ENCODE data around the gene GRAMD1B.

Gene GRAMD1B

DNA sequence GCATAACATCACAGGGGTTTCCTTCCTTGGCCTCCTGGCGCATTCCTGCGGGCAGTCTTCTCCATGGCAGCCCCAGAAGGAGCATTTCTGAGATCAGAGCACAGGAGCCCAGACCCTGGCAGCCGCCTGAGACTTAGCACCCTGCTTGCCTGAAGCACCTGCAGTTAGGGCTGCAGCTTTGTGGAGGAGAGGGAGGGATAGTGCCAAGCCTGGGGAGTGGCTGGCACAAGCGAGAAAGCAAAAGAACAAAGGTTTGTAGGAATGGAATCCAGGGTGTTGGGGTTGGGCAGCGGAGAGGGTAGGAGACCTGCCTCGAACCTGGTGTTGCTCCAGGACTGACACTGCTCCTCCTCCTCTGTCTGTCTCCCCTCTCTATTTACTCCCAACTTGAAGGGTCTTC is 157.5 kb downstream of the GRAMD1B start:
- no peak for DNase-seq (ENCODE audit: low read depth, low spot score)

DNA sequence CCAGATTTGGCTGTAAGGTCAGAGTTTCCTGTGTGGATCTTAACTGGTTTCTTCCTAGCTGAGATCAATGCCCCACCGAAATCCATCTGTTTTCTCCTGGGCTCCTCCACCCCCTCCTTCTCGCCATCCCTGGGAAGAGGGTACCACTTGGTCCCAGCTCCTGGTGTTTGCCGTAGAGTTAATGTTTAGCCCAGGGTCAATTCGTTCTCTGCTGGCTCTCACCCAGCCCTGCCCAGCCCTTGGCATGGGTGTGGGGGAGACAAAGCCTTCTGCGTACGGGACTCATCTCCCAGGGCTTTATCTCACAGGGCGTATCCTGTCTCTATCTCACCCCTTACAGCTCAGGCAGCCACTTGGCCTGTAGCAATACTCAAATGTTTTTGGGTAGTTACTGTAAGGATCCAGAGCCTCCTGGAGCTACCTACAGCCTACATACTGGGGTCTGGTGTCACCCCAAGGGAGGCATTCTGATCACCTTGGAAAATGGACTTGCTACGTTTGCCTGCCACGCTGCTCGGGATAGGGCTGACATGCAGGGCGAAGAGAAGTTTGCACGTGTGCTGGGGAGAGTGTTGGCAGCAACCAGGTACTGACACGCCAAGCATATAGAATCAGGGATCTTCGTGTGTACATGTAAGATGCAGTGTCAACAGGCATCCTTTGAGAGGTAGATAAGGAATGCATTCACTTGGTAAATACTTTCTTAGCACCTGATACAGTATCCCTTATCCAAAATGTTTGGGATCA is 158.2 kb downstream of the GRAMD1B start:
- DNase-seq (ENCODE audit: low read depth, low spot score), result no peak

- no peak for DNase-seq (ENCODE audit: low read depth, low spot score)
Measured at GRCh38 chr11:123588864-123589262, 158.8 kb downstream of the GRAMD1B start.

- DNase-seq (ENCODE audit: low read depth, low spot score), result no peak
Measured at GRCh38 chr11:123590296-123590912, 160.3 kb downstream of the GRAMD1B start.

DNA sequence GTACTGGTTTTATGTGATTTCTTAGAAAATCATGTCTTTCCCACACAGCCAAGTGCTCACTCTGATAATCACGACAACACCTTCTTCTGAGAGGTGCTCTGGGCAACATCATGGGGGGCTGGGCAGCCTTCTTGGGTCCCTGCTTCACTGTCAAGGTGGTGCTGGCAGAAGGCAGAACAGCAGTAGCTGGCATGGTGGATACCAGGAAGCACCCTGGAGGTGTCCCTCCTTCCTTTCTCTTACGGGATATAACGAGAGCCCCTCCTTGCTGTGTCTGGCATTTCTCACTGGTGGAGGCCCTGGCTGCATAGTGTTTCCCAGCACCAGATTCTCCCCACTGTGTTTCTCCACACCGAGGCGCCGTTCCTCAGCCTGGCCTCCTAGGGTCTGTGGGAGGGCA is 163.5 kb downstream of the GRAMD1B start:
- DNase-seq (ENCODE audit: low read depth, low spot score), result no peak

DNA sequence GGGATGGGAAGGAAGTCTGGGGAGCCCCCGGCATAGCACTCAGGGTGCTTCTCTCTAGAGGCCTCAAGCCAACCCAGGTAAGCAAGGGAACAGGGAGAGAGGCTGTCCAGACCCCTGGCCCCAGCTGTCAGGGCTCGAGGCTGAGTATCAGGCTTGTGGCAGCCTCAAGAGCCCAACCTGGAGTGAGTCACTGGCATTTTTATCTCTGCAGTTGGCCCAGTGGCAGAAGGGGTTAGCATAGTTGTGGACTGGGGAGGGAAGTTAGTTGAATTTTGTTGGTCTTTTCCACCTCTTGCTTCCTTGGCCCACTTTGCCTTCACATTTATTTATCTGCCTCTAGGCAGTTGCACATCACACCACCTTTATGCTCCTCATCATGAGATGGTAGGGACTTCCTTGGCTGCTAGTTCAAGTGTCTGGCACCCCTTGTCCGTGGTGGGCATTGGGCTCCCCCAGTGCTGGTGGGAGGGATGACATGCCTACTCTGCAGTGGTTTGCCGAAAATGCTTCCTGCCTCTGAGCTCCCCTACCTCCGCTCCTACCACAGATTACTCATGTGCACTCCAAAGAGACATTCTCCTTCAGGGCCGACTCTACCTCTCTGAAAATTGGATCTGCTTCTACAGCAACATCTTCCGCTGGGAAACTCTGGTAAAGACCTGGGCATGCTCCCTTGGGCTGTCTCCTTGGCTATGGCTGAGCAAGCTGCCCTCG is 164.3 kb downstream of the GRAMD1B start:
- DNase-seq (ENCODE audit: low read depth, low spot score), result no peak

DNA sequence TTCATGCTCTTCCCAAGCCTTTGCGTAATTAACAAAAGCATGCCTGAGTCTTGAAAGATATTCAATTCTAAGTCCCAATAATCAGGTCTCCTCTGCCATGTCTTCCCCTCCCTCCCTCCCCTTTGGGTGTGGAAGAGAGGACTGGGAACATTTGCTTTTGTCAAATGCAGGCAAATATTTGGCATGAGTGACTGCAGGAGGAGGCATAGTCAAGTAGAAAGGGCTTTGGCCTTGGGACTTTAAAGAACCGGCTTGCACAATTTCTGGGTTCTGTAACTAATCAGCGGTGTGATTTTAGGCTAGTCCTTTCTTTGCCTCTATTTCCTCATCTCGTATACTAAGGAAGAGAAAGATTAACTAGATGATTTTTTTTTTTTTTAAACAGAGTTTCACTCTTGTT is 164.9 kb downstream of the GRAMD1B start:
- no peak for DNase-seq (ENCODE audit: low read depth, low spot score)

DNA sequence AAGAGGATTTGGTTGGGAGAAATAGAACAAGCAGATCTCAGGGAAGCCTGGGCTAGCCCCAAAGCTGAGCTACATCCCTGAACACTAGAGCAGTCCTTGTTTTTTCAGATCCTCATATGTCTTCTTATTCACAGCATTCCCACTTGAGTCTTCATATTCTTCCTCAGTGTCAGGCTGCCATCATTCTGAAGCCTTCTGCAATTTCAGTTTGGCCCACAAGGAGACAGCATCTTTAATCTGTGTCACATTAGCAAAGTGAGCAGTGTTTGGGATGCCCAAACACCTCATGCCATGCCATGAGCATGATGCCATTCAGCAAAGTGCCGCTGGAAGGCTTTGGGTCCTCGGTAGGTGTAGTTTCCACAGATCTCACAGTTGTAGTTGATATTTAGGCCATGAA is 167.8 kb downstream of the GRAMD1B start:
- no peak for DNase-seq (ENCODE audit: low read depth, low spot score)

DNA sequence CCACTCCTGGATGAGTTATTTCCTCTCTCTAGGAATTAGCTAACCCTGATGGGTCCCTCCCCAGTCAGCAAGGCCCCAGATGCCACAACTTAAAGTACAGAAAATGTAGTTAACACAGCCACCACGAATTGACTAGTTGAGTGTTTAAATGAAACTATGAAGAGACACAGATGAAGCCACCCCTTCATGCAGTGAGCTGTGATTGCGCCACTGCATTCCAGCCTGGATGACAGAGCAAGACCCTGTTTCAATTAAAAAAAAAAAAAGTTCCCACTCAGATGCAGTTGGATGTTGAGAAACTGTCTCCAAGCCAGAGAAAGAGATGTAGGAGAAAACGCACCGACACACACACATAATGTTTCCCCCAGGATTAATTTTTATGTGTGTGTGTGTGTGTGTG is 171.1 kb downstream of the GRAMD1B start:
- no peak for DNase-seq (ENCODE audit: low read depth, low spot score)

- no peak for DNase-seq (ENCODE audit: low read depth, low spot score)
Measured at GRCh38 chr11:123601743-123602142, 171.7 kb downstream of the GRAMD1B start.

- DNase-seq (ENCODE audit: low read depth, low spot score), result no peak
Measured at GRCh38 chr11:123603666-123604065, 173.6 kb downstream of the GRAMD1B start.

- no peak for DNase-seq (ENCODE audit: low read depth, low spot score)
Measured at GRCh38 chr11:123607781-123608180, 177.7 kb downstream of the GRAMD1B start.

- DNase-seq (ENCODE audit: low read depth, low spot score), result no peak
Measured at GRCh38 chr11:123608371-123608770, 178.3 kb downstream of the GRAMD1B start.

DNA sequence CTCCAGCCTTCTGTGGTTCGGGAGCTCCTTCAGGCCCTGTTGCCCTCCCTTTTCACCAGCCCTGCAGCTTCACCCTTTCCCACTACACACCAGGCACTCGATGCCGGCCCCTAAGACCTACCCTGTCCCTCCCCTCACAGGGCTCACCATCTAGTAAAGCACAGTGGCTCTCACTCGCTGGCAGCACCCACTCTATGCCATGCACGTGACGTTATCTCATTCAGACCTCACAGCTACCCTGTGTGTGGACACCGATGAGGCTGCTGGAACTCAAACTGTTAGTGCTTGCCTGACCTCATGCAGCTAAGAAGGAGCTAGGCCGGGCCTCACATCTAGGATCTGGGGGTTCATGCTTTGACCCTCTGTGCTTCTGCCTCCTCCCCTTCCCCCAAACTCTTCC is 178.9 kb downstream of the GRAMD1B start:
- no peak for DNase-seq (ENCODE audit: low read depth, low spot score)

GRCh38 chr11:123611698-123612097 is 181.6 kb downstream of the GRAMD1B start:
- no peak for DNase-seq (ENCODE audit: low read depth, low spot score)

GRCh38 chr11:123616505-123617198 is 186.6 kb downstream of the GRAMD1B start:
- no peak for DNase-seq (ENCODE audit: low read depth, low spot score)

DNA sequence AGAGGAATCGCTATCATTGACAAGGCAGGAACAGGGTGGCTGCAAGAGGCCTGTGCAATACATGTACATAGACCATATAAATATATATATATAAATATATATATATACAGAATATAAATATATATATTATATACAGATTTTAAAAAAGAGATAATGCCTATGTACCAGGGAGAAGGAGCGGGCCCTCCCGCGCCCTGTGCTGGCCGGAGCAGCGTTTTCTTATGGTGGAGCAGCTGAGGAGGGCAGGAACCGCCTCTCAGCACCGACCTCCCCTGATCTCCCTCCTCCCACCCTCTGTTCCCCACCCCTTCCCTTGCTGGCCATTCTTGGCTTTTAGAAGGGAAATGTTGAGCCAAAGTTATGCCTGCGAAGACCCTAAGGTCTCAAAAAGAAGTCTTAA is 192.5 kb downstream of the GRAMD1B start:
- no peak for DNase-seq (ENCODE audit: low read depth, low spot score)

DNA sequence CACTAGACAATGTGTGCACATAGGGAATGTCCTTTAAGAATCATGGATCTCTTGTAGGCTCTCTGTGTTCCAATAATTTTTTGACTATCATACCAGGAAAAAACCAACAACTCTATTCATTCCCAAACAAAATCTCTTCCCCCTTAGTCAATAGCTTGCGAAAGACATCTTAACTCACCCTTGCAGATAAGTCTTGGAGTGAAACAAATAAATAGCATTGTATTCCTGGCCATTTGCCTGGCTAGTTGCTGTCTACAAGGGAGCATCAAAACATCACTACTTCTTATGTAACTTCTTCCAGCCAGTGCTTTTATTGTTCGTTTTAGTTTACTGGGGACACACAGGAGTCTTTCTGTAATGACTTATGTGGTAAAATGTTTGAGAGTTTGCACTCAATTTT is 194.9 kb downstream of the GRAMD1B start:
- no peak for DNase-seq (ENCODE audit: low read depth, low spot score)

DNA sequence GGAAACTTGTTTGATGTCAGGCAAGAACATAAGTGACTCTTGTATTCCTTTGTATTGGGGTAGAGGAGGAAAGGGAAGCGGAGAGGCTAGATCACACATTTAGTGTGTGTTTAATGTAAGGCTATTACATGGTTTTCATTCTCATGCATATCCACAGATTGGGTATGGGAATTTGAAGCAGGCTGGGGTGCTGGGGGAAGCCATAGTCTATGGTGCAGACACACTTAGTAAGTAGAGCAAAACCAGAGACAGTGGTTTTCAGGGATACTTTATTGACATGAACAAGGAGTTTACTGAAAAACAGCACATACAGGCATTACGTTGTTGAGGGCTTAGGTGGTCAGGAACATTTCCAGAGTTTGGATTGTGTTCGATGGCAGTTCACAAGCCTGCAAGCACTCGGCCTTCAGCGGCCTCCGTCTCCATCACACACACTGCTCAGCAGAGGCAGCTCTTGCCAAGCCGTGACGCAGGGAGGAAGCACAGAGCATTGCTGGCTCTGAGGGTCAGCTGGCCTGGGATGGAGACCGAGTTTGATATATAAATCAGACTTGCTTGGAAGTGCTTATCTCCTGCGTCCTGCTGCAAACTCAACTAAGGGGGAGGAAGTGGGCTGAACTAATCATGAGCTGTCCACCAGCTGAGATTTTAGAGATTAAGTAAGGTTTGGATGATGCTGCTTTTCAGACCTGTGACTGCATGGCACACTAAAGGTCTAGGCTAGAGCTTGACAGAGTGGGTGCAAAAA is 199.0 kb downstream of the GRAMD1B start:
- no peak for DNase-seq (ENCODE audit: low read depth, low spot score)

DNA sequence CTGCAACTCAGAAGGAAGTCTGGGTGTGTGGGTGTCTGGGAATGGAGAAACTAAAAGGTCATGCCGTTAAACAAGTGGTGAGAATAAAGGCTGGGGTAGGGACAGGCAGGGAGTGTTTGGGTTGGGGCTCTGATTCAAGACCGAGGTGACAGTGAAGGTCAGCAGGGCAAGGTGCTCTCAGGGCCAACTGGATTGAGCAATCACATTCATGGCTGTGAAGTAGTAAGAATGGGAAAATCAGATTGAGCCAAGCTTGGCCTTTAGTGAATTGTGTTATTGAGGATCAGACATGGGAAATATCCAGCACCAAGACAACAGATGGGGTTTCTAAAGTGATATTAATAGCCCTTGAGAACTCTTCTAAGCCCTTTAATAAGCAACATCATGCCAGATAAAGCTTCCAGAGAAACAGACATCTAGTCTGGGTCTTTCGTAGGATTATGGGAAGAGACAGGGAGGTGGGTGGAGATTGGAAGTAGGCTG is 200.1 kb downstream of the GRAMD1B start:
- DNase-seq (ENCODE audit: low read depth, low spot score), result no peak

DNA sequence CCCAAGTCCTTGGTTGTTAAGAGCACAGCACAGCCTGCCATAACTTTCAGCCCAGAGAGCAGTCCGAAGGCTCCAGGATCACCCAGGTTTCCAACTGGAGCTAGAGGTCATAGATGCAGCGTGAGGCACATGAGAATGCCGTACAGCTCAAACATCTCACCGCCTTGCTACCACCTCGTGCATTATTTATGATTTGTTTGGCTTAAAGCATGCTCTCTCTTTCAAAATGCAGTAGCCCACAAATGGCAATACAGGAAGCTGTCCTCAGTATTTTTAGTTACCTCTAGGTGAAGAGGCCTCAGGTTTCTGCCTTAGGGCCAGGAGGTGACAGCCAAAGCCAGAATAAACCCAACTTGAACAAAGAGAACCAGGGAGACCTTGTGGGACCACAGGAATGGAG is 210.0 kb downstream of the GRAMD1B start:
- no peak for DNase-seq (ENCODE audit: low read depth, low spot score)

Data from ELF-1 (cell line).